HG03159 (cell line): ENCODE results near the gene PFKL.
"Not testable (repeated sequence)": the region's sequence is repeated elsewhere in the genome, so short reads cannot be mapped to it uniquely, and the experiment has no call there.

Experiments used
- ATAC-seq: cut with Tn5 transposase; IDR thresholded peaks from one replicate; pipeline ENCODE4 v1.9.1; 2021; ENCODE audit warnings: mild to moderate bottlenecking, moderate library complexity; ENCODE audit not compliant: unreplicated experiment

PFKL gene

DNA sequence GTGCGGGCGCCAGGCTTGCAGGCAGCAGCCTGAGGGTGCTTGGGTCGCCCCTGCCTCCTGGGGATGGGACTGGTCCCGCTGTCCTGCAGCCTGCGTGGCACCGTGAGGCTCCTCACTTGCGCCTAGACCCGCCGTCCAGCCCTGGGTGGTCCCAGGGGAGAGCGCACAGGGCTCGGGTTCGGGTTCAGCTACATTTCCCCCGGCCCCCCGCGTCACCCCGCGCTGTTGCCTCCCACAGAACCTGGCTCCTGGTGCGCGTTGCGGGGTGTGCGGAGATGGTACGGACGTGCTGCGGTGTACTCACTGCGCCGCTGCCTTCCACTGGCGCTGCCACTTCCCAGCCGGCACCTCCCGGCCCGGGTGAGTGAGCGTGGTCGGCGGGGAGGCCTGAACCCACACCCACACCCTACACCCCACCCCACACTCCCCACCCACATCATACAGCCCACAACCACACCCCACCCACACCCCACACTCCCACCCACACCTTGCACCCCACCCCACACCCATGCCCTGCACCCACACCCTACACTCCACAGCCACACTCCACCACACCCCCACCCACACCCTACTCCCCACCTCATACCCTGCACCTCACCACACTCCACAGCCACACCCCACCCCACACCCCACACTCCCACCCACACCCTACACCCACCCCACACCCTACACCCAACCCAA lies 6.2 kb upstream of the PFKL start:
- ATAC-seq = no peak

DNA sequence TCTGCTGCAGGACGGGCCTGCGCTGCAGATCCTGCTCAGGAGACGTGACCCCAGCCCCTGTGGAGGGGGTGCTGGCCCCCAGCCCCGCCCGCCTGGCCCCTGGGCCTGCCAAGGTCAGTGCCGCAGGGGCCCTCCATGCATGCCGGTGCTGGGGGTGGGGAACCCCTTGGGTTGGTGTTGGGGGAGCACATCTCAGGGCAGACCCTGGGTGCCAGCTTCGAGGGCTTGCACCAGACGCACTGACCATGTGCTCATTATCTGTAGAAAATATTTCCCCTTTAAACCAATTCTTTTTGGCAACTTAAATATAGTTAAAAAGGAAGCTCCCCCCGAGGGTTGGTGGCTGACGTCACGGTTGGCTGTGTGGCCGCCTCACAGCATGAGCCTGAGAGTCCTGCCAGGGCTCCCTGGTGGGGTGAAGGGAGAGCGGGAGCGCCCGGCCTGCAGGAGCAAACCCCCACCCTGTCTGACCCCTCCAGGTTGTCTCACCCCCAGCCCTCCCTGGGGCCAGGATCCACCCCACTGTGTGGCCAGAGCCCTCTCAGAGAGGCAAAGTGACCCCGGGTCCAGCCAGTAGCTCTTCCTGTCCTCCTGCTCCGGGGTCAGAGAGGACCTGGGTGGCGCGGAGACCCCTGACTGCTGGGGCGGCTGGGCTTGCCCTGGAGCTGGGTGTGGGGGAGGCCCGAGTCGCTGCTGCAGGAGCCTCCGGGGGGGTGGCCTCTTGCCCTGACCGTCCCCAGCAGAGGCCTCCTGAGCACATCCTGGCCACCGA lies 5.3 kb upstream of the PFKL start:
- no peak for ATAC-seq

DNA sequence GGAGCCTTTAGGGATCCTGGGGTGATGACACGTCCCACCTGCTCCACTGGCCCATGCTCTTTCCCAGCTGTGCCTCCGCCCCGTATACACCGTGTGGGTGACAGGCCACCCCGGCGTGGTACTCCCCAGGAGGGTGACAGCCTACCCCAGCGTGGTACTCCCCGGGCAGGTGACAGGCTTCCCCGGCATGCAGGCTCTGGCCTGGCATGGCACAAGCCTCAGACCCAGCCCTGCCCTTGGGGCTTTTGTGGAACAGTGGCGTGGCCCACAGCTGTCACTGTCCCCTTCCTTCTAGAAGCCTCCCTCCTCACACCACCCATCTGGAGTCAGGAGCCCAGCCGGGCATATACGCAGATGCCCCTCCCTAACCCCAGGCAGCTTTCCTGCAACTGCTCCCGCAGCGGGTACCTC lies 4.7 kb upstream of the PFKL start:
- ATAC-seq = no peak

DNA sequence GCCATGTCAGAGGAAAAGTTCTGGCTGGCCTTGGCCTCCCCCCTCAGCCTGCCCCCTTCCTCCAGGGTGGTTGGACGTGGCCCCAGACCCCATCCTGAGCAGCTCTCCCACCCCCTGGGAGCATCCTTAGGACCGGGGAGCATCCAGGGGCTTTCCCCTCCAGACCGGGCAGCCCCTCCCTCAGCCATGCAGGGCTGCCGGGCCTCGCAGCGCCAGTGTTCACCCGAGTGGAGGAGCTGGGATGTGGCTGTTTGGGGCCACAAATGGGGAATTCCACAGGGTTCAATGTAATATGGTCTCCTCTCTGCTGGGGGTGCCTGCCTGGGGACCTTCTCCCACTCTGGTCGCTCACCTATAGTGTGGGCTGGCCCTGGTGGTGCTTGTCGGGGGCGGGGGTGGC lies 4.2 kb upstream of the PFKL start:
- no peak for ATAC-seq

DNA sequence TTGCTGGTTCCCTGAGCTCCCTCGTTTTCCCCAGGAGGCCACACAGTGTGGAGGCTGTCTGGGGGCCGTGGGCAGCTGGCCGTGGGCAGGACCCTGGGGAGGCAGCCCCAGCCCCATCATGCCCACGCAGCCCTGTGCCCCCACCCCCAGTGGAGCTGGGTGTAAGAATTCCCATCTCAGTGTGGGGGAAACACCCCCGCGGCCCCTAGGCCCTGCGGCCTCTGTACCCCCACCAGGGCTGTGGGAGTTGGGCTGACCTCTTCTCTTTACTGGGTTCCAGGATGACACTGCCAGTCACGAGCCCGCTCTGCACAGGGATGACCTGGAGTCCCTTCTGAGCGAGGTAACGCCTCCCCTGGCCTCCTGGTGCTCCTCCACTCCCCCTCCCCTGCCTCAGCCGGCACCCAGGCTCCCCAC lies 3.7 kb upstream of the PFKL start:
- no peak for ATAC-seq

DNA sequence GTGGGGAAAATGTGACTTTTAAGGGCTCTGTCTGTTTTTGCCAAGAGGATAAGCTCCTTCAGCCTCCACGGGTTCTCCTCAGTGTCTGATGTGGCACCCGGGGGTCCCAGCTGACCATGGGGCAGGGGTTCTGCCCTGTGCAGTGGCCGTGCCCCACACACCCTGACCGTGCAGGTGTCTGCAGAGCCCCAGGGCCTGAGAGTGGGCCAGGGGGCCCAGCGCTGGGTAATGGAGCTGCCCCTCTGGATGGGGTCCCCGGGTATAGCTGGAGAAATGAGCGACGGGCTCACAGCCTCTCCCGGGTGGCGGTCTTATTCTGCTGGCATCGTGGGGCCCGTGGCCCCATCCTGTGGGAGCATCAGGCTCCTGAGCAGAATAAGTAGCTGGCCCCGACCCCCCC lies 2.9 kb upstream of the PFKL start:
- ATAC-seq = no peak

DNA sequence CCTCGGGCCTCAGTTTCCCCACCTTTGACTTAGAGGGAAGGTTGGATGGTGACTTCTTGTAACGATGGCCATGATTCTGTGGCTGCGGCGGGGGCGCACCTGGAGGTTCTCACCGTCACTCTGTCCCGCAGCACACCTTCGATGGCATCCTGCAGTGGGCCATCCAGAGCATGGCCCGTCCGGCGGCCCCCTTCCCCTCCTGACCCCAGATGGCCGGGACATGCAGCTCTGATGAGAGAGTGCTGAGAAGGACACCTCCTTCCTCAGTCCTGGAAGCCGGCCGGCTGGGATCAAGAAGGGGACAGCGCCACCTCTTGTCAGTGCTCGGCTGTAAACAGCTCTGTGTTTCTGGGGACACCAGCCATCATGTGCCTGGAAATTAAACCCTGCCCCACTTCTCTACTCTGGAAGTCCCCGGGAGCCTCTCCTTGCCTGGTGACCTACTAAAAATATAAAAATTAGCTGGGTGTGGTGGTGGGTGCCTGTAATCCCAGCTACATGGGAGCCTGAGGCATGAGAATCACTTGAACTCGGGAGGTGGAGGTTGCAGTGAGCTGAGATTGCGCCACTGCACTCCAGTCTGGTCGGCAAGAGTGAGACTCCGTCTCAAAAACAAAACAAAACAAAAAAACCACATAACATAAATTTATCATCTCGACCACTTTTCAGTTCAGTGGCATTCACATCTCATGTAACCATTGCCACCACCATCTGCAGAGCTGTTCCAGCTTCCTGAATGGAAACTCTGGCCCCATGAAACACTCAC lies 2.1 kb upstream of the PFKL start:
- no peak for ATAC-seq

DNA sequence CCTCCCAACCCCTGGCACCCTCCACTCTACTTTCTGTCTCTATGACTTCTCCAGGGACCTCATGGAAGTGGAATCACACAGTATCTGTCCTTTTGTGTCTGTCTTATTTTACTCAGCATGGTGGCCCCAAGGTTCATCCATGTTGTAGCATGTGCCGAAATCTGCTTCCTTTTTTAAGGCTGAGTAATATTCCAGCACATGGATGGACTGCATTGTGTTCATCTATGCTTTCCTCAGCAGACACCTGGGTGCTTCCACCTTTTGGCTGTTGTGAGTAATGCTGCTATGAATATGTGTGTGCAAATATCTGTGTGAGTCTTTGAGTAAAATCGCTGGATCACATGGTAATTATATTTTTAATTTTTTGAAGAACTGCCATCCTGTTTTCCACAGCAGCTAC lies 1.6 kb upstream of the PFKL start:
- ATAC-seq = no peak

DNA sequence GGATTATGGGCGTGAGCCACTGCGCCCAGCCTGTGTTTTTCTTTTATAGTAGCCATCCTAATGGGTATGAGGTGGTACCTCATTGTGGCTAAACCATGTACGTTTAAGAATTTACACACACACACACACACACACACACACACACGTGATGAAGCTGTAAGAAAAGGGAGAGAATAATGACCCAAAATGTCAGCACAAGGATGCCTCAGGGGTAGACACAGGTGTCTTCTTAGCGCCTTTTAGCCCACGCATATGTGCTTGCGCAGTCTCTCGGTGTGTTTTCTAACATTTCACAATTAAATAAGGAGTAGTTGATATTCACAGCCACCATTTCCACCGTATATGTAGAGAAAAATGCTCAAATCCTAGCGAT lies 782 bp upstream of the PFKL start:
- ATAC-seq = no peak

DNA sequence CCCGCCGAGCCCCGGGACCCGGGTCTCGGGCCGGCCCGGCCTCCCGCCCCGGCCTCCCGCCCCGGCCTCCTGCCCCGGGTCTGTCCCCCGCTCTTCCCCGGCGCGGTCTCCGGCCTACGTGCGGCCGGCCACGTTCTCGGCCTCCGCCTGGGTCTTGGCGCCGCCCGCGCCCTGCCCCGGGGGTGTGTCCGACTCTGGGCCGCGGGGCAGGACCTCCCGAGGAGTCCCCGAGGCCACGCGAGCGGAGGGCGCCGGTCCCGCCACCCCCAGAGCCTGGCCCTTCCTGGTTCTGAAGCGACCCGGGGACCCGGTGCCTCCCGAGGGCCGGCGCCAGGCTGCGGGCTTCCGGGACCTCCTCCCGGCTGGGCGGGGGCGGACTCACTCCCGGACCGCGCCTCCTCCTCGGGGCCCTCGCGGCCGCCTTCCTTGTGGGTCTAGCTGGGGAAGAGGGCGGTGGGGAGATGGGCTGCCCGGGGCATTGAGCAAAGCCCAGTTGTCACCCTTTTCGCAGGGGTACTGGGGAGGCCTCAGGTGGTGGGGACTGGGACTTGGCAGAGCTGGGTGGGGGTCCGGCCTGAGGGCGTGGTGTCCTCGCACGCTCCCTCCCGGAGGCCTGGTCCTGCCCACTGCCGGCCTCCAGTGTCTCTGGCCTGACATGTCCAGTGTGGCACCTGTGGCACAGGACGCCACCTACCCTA lies 558 bp downstream of the PFKL start:
- peak; percentile 32 for ATAC-seq

DNA sequence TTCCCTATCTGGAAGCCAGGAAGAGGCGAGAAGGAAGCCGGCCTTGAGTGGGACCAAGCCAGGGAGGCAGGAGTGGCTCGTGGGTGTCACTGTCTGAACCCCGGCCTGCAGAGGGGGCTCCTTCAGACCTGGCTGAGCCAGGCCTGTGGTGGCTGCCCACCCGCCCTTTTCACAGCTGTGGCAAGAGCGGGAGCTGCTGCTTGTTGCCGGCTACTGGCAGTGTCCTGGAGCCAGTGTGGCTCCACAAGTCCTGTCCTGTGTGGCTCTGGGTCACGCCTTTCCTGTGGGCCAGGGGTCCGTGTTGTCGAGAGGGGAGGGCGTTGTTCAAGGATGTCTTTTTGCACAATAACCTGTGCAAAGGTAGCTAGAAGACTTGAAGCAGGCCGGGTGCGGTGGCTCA lies 1.3 kb downstream of the PFKL start:
- ATAC-seq = no peak

DNA sequence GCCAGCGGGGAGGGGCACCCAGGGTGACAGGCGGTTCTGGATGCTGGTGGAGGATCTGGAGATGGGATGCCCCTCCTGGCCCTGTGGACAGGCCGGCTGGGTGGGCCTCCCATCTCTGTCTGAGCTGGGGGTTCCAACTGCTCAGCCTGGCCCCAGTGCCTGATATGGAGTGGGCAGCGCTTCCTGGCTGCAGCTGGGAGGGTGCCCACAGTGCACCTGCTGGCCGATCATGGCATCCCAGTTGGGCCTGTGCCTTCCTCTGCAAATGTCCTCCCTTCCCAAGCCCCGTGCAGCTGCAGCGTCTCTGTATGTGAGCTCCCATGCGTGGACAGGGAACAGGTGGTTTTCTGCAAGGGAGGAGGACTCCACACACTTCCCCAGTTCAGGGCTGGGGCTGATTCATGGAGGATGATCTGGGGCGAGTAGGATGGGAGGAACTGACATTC lies 2.1 kb downstream of the PFKL start:
- ATAC-seq = no peak

DNA sequence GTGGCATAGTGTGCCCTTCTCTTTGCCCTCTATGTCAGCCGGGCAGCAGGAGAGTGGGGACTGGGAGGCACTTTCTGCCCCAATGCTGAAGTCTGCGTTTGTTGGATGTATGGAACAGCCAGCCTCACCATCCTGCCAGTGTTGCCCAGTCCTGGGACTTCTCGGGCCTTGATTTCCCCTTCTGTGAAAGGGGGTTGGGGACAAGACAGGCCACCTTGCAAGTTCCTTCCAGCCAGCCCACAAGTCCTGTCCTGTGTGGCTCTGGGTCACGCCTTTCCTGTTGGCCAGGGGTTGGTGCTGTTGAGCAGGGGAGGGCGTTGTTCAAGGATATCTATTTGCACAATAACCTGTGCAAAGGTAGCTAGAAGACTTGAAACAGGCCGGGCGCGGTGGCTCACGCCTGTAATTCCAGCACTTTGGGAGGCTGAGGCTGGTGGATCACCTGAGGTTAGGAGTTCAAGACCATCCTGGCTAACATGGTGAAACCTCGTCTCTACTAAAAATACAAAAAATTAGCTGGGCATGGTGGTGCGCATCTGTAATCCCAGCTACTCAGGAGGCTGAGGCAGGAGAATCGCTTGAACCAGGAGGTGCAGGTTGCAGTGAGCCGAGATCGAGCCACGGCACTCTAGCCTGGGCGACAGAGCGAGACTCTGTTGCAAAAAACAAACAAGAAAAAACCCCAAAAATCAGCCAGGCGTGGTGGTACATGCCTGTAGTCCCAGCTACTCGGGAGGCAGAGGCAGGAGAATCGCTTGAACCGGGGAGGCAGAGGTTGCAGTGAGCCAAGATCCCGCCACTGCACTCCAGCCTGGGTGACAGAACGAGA lies 2.9 kb downstream of the PFKL start:
- ATAC-seq = not testable (repeated sequence)

DNA sequence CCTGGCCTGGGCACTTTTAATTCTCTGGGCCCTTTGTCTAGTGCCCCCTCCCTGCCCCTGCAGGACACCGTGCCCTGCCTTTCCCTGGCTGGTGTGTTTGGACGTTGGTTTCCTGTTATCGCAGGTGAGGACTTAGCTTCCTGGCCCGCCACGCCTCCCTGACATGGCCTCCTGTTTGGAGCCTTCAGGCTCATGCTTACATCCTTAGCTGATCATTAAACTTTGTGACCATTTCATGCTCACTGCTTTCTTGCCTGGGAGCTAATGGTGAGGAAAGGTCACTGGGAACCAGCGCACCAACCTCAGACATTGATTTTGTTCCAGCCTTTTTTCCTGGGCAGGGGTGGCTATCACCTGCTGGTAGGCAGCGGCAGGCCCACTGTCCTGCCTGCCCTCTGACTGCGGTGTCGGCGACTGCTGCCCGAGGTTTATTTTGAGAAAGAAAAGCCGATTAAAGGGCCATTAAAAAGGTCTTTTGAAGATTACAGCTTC lies 3.7 kb downstream of the PFKL start:
- ATAC-seq = no peak

DNA sequence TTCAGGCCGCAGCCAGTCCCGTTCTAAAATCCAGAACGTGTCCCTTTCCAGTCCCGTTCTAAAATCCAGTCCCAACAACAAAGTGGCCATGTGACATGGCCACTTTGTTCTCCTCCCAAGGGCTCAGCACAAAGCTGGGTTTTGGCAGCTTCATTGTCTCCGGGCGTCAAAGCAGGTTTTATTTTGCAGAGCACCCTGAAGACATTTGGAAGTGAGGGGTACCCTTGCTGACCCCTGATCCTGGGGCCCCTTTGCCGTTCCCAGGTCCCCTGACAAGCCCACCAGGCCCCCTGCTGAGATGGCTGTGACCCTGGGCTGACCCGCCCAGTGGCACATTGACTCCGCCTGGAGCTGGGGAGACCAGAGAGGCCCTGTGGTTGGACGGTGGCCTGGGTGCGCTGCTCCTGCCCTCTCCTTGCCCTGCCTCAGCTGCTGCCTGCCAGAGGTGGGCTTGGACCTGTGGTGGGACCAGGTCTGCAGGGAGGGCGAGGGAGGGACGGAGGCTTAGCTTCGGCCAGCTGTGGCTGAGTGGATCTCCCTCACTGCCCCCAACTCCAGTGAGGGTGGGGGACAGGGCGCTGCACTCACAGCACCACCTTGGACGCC lies 4.3 kb downstream of the PFKL start:
- no peak for ATAC-seq

DNA sequence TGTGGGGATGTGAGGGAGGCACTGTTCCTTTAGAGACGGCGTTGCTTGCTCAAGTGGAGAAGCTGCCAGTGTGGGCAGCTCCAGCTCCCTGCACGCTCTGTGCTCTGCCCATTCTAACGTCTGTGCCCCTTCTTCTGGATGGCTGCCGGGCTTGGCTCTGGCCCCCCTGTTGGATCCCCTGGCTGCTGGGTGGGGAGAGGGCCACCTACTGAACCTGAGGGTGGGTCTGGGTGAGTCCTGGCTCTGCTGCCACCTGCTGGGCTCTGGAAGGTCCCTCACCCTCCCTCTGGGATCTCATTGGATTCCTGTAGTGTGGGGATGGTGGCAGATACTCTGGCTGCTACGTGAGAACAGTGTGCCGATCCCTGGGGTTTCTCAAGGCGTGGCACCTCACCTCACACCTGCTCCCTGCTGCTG lies 5.0 kb downstream of the PFKL start:
- ATAC-seq = no peak

DNA sequence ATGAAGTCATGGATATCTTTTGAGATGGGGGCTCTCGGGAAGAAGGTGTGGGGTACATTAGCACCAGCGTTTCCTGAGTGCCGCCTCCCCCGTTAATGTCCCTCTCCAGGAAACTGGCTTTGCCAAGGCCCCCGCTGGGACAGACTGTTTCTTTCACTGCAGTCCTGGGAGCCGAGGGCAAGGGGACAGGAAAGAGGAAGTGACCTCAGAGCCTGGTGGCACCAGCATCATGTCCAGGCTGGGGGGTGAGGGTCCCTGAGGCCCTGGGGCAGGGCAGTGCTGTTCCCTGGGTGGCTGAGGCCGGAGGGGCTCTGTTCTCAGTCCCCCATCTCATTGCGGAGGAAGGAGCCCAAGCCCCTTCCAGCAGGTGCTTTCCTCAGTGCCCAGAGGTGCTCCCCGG lies 5.8 kb downstream of the PFKL start:
- ATAC-seq = no peak

DNA sequence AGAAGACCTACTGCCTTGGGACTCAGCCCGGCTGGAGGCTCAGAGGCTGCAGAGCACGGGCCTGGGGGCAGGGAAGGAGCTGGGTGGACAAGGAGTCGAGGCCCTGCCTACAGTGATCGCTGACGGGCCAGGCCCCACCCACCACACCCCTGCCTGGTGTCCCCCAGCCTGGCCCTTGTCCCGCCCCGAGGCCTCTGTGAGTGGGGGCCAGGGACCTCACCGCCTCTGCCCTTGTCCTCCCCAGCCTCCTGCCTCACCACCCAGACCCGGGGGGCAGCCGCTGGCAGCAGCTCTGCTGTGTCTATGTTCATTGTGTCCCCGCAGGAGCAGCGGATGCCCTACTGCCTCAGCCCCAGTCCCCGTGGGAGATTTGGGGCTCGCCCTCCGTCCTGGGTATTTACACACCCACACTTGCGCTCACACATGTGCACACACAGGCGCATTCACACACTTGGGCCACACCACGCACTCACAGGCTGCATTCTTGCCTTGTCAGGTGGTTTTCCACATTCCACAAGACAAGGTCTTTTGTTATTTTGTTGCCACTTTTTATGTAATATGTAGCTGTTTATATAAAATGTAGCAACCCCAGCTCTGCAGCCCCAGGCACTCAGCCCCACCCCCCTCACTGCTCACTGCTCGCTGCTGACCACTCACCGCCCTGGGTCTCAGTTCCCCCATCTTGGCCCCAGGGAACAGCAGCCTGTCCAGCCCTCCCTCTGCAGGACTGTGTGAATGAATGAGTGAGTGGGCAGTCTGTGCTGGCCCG lies 7.3 kb downstream of the PFKL start:
- ATAC-seq = no peak
